ENCODE measurements around the gene ELOB. TPM values are rescaled to one million over a fixed set of nuclear protein-coding genes. Genes with fewer than 3 reads are reported as not detected.

The ELOB gene
- total RNA-seq, 1 donor from 2014 or later, result 196 TPM

GRCh38 chr16:2751577-2752034, 25.5 kb downstream of the ELOB start:
- intact Hi-C loops (cut with DNase I), result no loop called here
- ATAC-seq (no peak), DNase-seq (peak; percentile 57)
- H3K36me3 ChIP-seq, result peaks cover 5% of the 10 kb centered on the region
- H3K9me3 ChIP-seq, result no peaks in the 10 kb centered on the region
- no peak for TF ChIP-seq CTCF (IDR thresholded peaks at IDR 0.05)
- peaks cover 32% of the 10 kb centered on the region for H3K4me1 ChIP-seq
- H3K27ac ChIP-seq, result peak overlapping the region; percentile 99
- H3K27me3 ChIP-seq (ENCODE audit: low read depth), result no peaks in the 10 kb centered on the region
- H3K4me3 ChIP-seq, result peak overlapping the region; percentile 92

GRCh38 chr16:2749936-2750335, 27.1 kb downstream of the ELOB start:
- no peak for TF ChIP-seq CTCF (IDR thresholded peaks at IDR 0.05)

GRCh38 chr16:2749476-2749875, 27.6 kb downstream of the ELOB start:
- no peaks in the 10 kb centered on the region for H3K27me3 ChIP-seq (ENCODE audit: low read depth)
- intact Hi-C loops (cut with DNase I), result no loop called here
- ATAC-seq, result no peak

More at GRCh38 chr16:2749936-2750335, 27.1 kb downstream of the ELOB start:
- H3K27ac ChIP-seq, result no peak overlapping the region
- no peaks in the 10 kb centered on the region for H3K9me3 ChIP-seq
- H3K27me3 ChIP-seq (ENCODE audit: low read depth), result no peaks in the 10 kb centered on the region
- intact Hi-C loops (cut with DNase I), result no loop called here
- H3K4me1 ChIP-seq, result peaks cover 16% of the 10 kb centered on the region
- H3K36me3 ChIP-seq, result no peaks in the 10 kb centered on the region
- peak; percentile 15 for DNase-seq
- ATAC-seq, result no peak
- H3K4me3 ChIP-seq, result no peak overlapping the region

GRCh38 chr16:2748757-2749455, 28.2 kb downstream of the ELOB start:
- no peaks in the 10 kb centered on the region for H3K36me3 ChIP-seq
- intact Hi-C loops (cut with DNase I), result no loop called here
- H3K9me3 ChIP-seq, result no peaks in the 10 kb centered on the region
- ATAC-seq, result no peak
- H3K27me3 ChIP-seq (ENCODE audit: low read depth), result no peaks in the 10 kb centered on the region
- peaks cover 7% of the 10 kb centered on the region for H3K4me1 ChIP-seq
- peak; percentile 28 for DNase-seq
- no peak for TF ChIP-seq CTCF (IDR thresholded peaks at IDR 0.05)
- no peak overlapping the region for H3K4me3 ChIP-seq
- no peak overlapping the region for H3K27ac ChIP-seq

More at GRCh38 chr16:2749476-2749875, 27.6 kb downstream of the ELOB start:
- Histone ChIP-seq H3K4me3 (no peak overlapping the region), H3K9me3 (no peaks in the 10 kb centered on the region), H3K27ac (no peak overlapping the region), H3K36me3 (no peaks in the 10 kb centered on the region), H3K4me1 (peaks cover 11% of the 10 kb centered on the region)
- DNase-seq, result peak; percentile 24
- no peak for TF ChIP-seq CTCF (IDR thresholded peaks at IDR 0.05)

- TF ChIP-seq CTCF (IDR thresholded peaks at IDR 0.05), result no peak
- intact Hi-C loops (cut with DNase I), result no loop called here
- Histone ChIP-seq H3K9me3 (no peaks in the 10 kb centered on the region), H3K27ac (no peak overlapping the region), H3K4me3 (no peak overlapping the region), H3K4me1 (no peaks in the 10 kb centered on the region), H3K27me3 (ENCODE audit: low read depth) (no peaks in the 10 kb centered on the region), H3K36me3 (no peaks in the 10 kb centered on the region)
- DNase-seq (peak; percentile 18), ATAC-seq (no peak)
These were observed 31.1 kb downstream of the ELOB start for GRCh38 chr16:2745961-2746360.

Data from lower lobe of right lung (tissue), 2 donors.